HL-60 (cell line): Measurements from ENCODE around the gene AKR1C2.

ENCODE experiments used
- DNase-seq, 2 experiments: peaks; one replicate each; pipeline ENCODE4 v3.0.0-alpha.2; 2010 to 2020; ENCODE audit warnings: low read depth in 1 of 2, low spot score in 1 of 2
- H3K27ac ChIP-seq: fragments of 250-450 bp; sonication (Bioruptor Pico); replicated peaks from 2 replicates; pipeline ENCODE4 v1.5.1; 2020; ENCODE audit warnings: mild to moderate bottlenecking, moderate library complexity
- H3K27me3 ChIP-seq: fragments of 250-450 bp; sonication (Bioruptor Pico); 2 replicates; pipeline ENCODE4 v1.5.1; 2021; ENCODE audit warnings: mild to moderate bottlenecking, moderate library complexity; ENCODE audit not compliant: insufficient read depth, poor library complexity, severe bottlenecking
- H3K4me3 ChIP-seq: replicated peaks from 2 replicates; pipeline ENCODE4 v1.5.1; 2011; ENCODE audit warnings: mild to moderate bottlenecking, control low read depth, low read length; ENCODE audit not compliant: insufficient read depth
- GABPA ChIP-seq: IDR thresholded peaks from 2 replicates; pipeline ENCODE4 v1.6.1; 2012; ENCODE audit warnings: low read depth
- POLR2AphosphoS5 ChIP-seq: IDR thresholded peaks from 2 replicates; pipeline ENCODE4 v1.6.1; 2012; ENCODE audit warnings: low read depth
- REST ChIP-seq: IDR thresholded peaks from 2 replicates; pipeline ENCODE4 v1.6.1; 2012; ENCODE audit warnings: low read depth; ENCODE audit not compliant: insufficient replicate concordance
- SPI1 ChIP-seq: IDR thresholded peaks from 2 replicates; pipeline ENCODE4 v1.6.1; 2012; ENCODE audit warnings: low read depth, mild to moderate bottlenecking, borderline replicate concordance
- TF ChIP-seq, protein P1 (sequence below): IDR thresholded peaks from one replicate; pipeline ENCODE4 v1.5.1; 2011; ENCODE audit warnings: low read length, control low read depth, inconsistent platforms; ENCODE audit not compliant: insufficient read depth

AKR1C2 gene

DNA sequence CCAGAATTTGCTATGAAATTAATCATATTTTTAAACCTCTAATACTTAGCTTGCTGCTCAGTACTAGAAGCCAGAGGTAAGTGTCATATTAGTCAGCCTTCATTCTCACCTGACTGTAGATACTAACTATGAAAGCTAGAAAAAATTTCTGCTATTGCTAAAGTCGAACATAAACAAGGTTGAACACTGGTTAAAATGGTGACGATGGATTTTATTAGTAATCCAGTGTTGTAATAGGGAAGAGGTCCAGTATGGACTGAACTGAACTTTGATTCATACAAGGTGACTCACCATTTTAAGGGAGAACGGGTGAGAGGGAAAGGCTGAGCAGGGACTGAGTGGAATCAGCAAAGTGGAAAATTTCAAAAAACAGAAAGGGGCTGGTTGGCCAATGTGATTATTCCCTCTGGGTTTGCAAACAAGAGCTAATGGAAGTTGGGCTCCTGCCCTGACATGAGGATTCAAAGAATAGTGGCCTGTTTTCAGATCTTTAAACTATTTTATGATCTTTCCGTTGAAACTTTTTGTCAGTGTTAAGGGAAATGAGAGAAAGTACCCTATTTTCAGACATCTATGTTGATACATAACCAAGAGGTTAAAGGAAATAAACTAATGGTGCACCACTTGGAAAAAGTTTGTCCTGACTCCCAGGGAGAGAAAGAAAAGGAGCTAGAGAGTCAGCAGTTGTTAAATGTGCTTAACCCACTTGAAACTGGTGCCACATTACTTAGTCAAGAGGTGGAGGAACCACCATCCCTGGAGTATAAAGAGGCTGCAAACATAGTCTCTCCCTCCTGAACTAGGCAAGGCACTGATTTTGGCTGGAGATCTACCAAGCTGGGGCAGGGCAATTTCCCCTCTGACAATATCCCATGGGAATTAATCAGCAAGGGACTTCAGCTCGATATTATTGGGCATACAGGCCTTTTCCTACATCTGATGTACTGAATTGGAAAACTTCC lies 55.7 kb downstream of the AKR1C2 start:
- Histone ChIP-seq H3K27me3 (no peaks in the 10 kb centered on the region), H3K4me3 (no peak overlapping the region), H3K27ac (no peak overlapping the region)
- TF ChIP-seq POLR2AphosphoS5: no peak
- TF ChIP-seq SPI1: no peak
- no peak for TF ChIP-seq REST
- TF ChIP-seq, protein P1, sequence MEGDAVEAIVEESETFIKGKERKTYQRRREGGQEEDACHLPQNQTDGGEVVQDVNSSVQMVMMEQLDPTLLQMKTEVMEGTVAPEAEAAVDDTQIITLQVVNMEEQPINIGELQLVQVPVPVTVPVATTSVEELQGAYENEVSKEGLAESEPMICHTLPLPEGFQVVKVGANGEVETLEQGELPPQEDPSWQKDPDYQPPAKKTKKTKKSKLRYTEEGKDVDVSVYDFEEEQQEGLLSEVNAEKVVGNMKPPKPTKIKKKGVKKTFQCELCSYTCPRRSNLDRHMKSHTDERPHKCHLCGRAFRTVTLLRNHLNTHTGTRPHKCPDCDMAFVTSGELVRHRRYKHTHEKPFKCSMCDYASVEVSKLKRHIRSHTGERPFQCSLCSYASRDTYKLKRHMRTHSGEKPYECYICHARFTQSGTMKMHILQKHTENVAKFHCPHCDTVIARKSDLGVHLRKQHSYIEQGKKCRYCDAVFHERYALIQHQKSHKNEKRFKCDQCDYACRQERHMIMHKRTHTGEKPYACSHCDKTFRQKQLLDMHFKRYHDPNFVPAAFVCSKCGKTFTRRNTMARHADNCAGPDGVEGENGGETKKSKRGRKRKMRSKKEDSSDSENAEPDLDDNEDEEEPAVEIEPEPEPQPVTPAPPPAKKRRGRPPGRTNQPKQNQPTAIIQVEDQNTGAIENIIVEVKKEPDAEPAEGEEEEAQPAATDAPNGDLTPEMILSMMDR: no peak
- no peak for TF ChIP-seq GABPA
- DNase-seq: no peak

DNA sequence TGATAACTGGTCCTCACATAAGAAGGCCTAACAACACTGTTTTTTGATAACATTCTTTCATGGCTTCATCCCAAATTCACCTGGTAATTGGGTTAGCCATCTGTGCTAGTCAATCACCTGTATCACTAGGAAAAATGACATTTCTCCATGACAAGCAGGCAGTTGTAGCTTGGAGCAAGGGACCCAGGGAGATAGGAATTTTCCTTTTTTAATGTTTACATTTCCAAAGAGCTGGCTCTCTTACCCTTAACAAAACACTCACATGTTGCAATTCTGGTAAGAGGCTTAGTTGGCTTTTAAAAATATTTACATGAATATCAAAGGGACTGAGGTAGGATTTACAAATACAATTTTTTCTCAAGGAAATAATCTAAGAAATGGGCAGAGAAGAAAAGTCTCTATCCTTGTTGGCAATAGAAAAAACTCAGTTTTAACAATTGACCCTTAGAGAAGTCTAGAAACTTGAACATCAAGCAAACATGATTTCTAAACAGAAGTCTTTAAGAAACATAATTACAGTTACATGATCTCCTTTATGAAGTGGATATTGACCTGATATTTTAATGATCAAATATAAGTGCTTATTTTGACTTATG lies 56.5 kb downstream of the AKR1C2 start:
- Histone ChIP-seq H3K4me3 (no peak overlapping the region), H3K27me3 (no peaks in the 10 kb centered on the region), H3K27ac (no peak overlapping the region)
- TF ChIP-seq SPI1 (no peak), GABPA (no peak)
- TF ChIP-seq, protein P1: no peak
- no peak for DNase-seq

GRCh38 chr10:4945766-4946717 lies 57.6 kb downstream of the AKR1C2 start:
- H3K27ac ChIP-seq: no peak overlapping the region
- no peak overlapping the region for H3K4me3 ChIP-seq
- TF ChIP-seq GABPA: no peak
- TF ChIP-seq, protein P1: no peak
- TF ChIP-seq SPI1: no peak
- TF ChIP-seq POLR2AphosphoS5: no peak
- no peak for TF ChIP-seq REST
- no peak for DNase-seq
- no peaks in the 10 kb centered on the region for H3K27me3 ChIP-seq
